Measurements from ENCODE around the gene BMAL1.
A peak's percentile ranks its signal among the peaks of the same experiment; 100 is the strongest.

Gene BMAL1

GRCh38 chr11:13261591-13262061, 16.0 kb upstream of the BMAL1 start:
- DNase-seq = no peak

DNA sequence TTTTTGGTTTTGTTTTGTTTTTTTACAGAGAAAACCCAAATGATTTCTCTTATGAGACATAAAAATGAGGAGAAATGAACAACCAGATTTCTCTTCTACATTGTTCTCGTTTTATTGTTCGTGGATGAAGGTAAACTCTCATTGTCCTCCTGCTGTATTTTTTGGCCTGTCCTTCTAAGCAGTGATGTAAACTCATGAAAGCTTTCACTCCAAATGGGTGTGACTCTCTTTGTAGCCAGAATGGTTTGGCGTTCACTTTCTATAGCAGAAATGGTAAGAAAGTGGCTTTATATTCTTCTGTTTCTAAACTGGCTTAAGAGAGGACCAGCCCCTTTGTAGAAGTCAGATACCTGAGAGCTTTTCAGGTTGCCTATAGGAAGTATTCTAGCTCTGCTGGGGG, 15.5 kb upstream of the BMAL1 start:
- no peak for DNase-seq

- DNase-seq = no peak
Observed at GRCh38 chr11:13268791-13269190, 8.8 kb upstream of the BMAL1 start.

GRCh38 chr11:13269775-13270174, 7.8 kb upstream of the BMAL1 start:
- no peak for DNase-seq

DNA sequence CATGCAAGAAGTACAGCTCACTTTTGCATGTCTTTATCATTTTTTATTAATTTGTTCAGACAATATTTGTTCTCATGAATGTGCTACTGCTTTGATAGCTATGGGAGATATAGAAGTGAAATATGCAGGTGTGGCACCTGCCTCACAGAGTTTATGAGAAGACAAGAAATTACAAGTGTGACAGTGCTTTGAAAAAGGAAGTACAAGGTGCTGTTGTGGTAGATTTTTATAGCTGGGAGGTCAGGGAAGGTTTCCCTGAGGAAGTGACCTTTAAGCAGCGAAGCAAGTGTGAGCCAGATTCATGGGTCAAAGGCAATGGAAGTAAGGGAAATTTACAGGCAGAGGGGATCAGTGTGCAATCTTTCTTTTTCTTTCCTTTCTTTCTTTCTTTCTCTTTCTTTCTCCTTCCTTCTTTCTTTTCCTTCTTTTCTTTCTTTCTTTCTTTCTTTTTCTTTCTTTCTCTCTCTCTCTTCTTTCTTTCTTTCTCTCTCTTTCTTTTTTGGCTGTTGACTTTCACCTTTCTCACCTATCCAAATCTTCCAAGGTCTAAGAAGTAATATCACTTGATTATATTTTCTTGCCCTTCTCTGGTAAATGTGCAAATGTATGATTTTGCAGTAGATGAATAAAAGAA, 6.4 kb upstream of the BMAL1 start:
- DNase-seq = no peak

- DNase-seq = no peak
Observed at GRCh38 chr11:13276454-13276831, 1.1 kb upstream of the BMAL1 start.

DNA sequence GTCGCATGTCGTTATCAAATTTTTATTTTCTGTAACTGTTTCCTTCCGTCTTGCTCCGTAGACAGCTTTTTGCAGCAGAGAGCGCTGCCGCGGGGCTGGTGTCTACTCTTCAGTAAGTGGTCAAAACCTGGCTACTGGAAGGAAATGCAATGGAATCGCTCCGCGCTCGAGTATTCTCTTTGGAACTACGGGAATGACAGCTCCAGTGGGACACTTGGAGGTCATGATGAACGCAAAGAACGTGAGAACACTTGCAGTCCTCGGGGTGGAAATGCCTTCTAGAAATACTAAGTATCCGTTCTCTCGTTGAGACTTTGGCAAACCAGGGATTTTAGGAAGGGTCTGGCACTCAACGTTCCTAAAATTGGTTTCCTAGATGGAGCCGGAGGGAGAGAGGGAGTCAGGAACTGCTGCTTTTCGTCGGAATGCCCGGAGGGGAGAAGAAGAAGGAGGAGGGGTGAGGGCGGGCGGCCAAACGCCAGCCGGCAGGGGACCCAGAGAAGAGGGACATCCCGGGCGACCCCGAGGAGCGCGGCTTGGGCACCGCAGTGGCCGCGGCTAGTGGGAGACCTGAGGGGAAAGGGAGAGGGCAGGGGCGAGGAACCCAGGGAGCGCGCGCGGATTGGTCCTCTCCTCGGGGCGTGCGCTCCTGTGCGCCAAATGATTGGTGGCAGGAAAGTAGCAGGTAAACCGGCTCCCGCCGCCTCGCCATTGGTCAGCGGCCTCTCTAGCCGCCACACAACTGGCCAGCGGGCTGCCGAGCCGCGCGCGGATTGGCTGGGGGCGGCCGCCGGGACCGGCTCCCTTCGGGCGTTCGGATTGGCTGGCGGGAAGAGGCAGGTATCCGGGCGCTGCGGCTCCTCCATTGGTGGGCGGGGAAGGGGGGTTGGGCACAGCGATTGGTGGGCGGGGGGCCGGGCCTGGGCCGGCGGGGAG, 490 bp upstream of the BMAL1 start:
- DNase-seq = peak; percentile 97 to 99

GRCh38 chr11:13278609-13279486, 1.3 kb downstream of the BMAL1 start:
- peak; percentile 10 to 26 for DNase-seq

GRCh38 chr11:13279487-13279834, 1.9 kb downstream of the BMAL1 start:
- DNase-seq = no peak

GRCh38 chr11:13280092-13280722, 2.6 kb downstream of the BMAL1 start:
- peak in 1 of 2 donors; percentile 6 for DNase-seq

DNA sequence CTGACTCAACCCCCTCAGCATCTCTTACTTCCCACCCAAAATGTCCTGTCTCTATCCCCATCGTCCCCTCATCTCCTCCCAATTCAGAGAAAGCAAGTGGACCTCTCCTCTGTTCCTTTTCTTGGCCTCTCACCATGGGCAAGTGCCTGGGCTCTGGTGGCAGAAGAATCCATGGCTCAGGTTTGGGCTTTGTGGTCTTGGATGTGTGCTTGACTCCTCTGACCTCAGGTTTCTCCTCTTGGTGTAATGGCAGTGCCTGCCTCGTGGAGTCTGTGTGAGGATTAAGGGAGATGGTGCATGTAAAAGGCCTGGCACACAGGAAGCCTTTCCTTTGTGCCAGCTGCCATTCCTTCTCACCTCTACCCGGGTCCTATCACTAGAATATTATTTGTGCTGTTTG, 3.2 kb downstream of the BMAL1 start:
- no peak for DNase-seq

- no peak for DNase-seq
Observed at GRCh38 chr11:13283636-13284035, 6.0 kb downstream of the BMAL1 start.

GRCh38 chr11:13284776-13285588, 7.4 kb downstream of the BMAL1 start:
- DNase-seq = no peak

GRCh38 chr11:13286279-13286821, 8.8 kb downstream of the BMAL1 start:
- DNase-seq = peak; percentile 50 to 52

DNA sequence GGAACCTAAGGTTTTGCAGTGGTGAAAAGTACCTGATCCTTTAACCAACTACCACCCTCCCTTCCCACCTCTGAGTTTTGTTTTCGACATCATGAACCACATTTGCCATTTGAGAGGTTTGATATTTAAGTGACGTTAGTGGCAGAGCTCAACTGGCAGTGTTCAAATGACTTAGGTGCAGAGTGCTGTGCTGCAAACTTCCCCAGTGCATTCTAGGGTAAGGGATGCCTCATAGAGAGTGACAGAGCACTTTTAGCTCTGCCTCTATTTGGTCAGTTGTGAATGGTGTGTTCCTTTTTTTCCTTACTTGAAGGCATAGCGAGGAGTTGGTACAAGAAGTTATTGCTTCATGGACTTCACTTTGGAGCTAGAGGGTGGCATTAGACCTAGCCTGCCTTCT, 9.4 kb downstream of the BMAL1 start:
- DNase-seq = peak; percentile 68 to 72

GRCh38 chr11:13287681-13288080, 10.1 kb downstream of the BMAL1 start:
- DNase-seq = no peak

- no peak for DNase-seq
Observed at GRCh38 chr11:13288375-13289029, 10.9 kb downstream of the BMAL1 start.

GRCh38 chr11:13289081-13289480, 11.5 kb downstream of the BMAL1 start:
- no peak for DNase-seq

GRCh38 chr11:13290221-13290980, 12.8 kb downstream of the BMAL1 start:
- DNase-seq = no peak

DNA sequence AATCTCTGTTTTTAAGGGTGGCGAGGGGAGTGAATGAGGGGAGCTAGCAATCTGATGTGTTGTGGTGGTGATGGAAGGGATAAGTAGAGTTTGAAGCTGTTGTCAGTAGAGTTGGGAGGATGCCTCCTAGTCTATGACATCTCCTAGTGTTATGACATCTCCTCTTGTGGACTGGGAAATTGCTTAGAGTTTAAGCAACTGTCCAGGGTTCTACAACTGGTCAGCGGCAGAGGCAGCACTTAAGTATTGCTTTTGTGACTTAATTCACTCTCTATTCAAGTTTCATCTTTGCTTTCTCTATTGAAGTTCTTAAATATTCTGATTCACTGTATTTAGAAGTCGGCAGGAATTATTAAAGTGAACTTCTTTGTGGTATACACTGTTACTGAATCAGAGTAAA, 13.8 kb downstream of the BMAL1 start:
- no peak for DNase-seq

Data from inflammatory macrophage (primary cell).